GM21528 (cell line): ENCODE measurements around the gene DENND2C.
"Not testable (repeated sequence)": the region's sequence is repeated elsewhere in the genome, so short reads cannot be mapped to it uniquely, and the experiment has no call there.

Source experiments
- ATAC-seq: cut with Tn5 transposase; IDR thresholded peaks from one replicate; pipeline ENCODE4 v1.9.1; 2021; ENCODE audit warnings: mild to moderate bottlenecking, moderate library complexity; ENCODE audit not compliant: unreplicated experiment, low FRiP score

Gene DENND2C

DNA sequence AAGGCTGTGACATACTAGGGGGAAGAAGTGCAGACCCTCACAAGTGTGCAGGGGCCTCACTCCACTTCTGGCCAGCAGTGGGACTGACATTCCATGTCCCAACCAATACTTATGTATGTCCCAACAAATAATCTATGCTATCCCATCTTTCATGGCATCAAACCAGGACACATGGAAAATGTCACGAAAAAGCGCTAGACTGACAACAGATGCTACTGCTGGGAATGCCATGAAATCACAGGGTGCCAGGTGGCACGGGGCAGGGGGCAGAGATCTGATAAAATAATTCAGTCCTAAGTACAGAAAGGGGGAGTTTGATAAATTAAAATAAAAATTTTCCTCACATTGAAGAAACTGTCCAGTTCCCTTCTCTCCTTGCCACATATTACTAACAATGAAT is 60.8 kb downstream of the DENND2C start:
- ATAC-seq, result no peak

DNA sequence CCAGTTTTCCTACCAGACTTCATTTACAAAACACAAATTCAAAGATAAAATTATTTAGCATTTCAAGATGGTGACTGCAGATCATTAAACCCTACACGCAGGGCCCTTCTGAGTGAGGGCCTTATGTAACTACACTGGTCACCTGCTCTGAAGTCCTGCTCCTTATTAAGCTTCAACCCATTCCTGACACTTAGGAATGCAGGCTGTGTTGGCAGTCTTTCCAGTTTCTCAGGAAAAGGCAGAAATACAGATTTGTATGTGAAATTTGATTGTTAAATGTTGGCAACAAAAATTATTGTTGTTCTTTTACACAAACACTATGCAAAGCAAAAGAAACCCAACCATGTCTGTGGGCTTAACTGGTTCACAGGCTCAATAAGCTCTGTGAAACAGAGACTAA is 62.6 kb downstream of the DENND2C start:
- ATAC-seq, result no peak

DNA sequence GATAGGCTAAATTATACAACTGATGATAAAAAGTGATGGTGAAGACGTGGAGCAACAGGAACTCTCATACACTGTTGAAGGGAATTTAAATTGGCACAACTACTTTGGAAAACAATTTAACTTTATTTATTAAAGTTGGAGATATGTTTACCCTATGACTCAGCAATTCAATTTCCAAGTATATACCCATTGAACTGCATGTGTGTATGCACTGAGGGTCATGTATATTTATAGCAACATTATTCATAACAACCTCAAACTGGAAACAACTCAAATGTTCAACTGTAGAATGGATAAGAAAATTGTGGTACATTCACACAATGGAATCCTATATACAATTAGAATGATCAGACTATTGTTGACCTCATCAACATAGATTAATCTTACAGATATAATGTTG is 71.9 kb downstream of the DENND2C start:
- no peak for ATAC-seq

DNA sequence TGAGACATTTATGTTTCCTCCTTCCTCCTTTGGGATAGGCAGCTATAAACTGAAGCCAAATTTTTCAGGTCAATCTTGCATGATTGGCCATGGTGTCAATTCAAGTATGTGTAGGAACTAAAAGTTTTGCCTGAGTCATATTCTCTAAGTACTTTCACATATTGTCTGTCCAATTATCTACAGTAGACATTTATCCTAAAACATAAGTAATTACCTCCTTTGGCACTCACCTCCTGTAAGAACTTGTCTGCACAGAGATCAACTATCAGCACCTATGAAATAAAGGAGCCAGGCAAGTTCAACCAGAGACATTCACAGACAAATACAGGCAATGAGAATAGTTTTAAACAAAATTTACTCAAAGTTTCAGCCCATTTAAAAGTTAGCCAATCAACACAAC is 74.2 kb downstream of the DENND2C start:
- no peak for ATAC-seq

DNA sequence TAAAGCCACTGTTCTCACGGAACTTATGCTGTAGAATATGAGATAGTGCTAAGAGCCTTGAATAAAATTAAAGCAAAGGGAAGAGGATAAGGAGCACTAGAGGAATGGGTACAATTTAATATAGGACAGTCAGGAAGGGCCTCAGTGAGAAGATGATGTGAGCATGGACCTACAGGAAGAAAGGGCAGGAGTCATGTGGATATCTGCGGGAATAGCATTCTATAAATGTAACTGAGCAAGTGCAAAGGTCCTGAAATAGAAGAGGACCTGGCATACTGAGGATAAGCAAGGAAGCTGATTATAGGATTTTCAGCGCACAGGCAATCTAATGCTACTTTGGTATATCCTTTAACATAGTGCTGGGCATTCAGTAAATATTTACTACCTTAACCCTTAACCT is 75.8 kb downstream of the DENND2C start:
- no peak for ATAC-seq

DNA sequence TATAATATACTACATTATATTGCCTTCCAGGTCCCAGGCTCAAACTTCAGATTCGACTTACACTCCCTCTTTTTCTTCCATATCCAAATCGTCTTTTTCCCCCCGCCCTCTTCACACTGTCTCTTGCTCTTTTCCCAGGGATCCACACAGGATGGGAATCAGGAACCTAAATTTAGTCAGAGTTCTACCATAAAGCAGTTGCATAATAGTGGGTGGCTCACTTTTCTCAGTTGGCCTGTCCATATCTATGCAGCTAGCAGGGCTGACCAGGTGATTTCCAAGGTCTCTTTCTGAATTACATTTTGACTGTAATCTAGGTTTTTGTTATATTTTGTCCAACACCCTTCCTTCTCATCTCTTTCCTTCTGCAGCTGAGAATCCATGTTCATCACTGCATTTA is 80.7 kb downstream of the DENND2C start:
- no peak for ATAC-seq

DNA sequence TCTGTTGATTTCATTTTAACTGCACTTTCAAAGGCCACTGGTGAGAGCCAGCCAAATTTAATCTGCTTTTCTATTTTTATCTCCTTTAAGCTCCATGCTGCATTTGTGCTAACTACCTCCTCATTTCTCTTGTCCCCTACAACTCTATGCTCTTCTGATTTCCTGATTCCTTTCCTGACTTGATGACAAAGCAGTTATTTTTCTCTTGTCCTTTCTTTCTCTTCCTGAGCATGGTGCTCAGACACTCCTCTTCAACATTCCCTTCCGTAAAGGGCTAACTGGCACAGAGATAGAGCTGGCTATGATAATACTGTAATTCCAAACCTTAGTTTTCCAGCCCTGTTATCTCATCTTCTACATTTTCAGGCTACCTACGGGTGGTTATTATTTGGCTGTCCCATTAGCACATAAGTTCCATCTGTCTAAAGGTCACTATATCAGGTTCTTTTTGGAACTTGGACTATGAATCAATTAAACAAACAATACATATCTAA is 81.6 kb downstream of the DENND2C start:
- ATAC-seq, result no peak

DNA sequence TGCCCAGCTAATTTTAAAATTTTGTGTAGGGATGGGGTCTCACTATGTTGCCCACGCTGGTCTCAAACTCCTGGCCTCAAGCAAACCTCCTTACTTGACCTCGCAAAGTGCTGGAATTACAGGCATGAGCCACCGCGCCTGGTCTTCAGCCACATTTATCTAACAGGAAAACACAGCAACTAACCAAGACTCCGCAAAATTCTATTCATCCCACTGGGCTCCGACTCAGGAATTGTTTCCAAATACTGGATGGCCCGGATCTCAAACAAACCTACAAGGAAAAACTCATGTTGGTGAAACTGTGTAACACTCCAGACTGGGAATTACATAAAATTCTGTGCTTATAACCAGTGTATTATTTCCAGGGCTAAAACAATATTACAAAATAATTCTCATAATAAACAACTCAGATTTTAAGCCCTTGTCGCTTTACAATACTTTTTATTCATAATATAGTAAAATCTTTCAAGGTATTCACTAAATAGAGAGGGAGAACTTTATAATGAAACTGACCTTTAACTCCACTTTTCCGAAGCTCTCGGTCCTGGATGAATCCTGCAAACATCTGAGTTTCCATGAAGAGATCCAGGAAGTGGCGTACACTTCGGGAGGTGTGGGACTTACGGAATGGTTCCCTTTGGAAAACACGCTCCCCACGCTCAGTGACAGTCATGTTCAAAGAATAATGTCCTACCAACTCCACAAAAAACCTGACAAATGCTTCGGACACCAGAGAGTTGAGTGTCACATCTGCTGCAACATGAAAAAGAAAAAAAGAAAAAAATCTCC is 82.5 kb downstream of the DENND2C start:
- ATAC-seq, result no peak

DNA sequence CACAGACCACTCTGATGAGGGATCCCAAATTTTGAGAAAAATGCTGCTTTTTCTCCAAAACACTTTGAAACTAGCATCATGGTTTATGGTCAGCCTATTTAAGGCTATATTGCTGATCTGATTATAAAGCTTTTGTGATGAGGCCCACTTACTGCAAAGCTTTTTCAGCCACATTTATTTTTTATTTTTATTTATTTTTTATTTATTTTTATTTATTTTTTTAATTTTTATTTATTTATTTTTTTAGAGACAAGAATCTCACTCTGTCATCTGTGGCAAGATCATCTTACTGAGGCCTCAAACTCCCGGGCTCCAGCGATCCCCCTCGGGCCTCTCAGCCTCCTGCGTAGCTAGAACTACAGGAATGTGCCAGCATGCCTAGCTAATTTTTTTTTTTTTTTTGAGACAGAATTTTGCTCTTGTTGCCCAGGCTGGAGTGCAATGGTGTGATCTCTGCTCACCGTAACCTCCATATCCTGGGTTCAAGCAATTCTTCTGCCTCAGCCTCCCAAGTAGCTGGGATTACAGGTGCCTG is 83.3 kb downstream of the DENND2C start:
- no peak for ATAC-seq

DNA sequence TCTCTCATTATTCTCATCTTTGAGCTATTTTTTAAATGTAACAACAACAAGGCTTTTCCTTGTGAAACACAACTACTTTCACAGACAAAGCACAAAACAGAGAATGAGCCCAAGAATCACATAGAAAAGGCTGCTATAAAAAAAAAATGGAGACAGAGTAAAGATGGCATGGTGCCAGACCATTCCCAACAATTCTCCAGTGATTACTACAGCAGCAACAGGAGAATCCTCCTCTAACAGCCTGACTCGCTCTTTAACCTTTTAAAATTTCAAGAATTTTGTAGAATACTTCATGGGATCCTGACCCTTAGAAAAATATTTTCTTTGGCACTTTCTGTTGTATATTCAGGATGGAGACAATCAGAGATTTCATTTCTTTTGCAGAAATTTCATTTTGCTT is 84.6 kb downstream of the DENND2C start:
- ATAC-seq, result no peak

DNA sequence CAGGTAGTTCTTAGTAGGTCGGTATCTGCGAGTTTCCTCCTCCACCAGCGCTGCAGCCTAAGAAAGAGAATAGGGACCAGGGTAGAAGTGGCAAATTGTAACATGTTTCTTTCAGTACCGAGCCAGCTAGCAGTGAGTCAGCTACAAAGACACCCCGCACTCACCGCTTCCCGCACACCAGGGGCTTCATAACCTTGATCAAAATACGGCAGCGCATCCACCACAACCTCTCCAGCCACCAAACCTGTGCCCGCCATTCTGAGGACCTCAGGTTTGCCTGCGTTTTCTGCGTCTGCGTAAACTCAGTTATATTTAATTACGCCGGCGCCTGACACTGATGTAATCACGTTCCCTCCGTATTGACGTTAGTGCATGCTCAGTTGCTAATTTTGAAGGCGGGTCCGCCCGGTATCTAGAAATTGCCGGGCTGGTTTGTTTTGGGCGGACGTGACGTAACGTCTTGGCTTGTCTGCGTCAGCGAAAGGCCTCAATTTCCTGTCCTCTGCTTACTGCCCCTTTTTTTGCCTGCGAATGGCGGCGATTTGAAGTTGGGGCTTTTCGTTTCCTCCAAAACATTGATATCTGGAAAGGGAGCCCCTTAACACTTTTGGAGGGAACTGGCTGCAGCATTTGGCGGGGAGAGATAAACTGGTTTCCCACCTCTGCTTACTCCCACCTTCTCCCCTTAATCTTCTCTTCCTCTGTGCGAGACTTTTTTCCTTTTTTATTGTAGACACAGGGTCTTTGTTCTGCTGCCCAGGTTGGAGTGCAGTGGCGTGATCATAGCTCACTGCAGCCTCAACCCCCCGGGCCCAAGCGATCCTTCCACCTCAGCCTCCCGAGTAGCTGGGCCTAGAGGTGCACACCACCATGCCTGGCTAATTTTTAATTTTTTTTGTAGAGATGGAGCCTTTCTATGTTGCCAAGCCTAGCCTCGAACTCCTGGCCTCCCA is 88.2 kb downstream of the DENND2C start, which contains the start of gene BCAS2:
Gene BCAS2 (minus strand): TSS at position 281 of the 953 bp plus-strand sequence. CDS start 24 bp downstream, at position 257.
- peak; percentile 99 for ATAC-seq

DNA sequence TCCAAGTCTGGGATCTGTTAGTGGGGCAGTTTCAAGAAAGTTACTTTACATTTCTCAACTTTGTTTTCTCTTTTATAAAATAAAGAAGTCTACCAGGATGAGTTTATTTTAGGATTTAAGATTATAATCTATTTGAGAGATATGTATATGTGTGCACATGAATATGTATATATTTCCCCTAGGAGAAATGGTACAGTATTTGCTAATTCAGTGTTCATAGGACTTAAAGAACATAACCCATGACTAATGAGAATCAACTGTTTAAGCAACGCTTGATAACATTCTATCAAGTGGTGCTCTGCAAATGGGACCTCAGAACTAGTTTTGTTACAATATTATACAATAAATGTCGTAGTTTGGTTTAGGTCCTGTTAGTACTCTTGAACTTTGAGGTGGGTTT is 95.5 kb downstream of the DENND2C start:
- ATAC-seq, result no peak

DNA sequence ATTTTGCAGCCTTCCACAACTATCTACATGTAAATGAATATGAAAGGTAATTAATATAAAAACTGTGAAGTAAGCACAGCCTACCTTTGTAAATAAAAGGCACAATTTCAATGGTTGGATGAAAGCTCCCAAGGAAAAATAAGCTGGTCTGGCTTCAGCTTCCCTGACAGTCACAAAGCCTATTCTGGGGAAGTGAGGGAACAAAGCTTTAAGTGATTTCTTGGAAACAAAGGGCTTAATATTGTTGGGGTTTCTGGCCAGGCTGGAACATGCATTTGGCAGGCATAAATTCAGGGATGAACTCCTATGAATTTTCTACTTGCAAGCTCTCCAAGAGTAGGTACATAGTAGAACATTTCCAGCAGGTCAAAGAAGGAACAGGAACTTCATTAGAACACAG is 105.7 kb downstream of the DENND2C start:
- ATAC-seq, result no peak

DNA sequence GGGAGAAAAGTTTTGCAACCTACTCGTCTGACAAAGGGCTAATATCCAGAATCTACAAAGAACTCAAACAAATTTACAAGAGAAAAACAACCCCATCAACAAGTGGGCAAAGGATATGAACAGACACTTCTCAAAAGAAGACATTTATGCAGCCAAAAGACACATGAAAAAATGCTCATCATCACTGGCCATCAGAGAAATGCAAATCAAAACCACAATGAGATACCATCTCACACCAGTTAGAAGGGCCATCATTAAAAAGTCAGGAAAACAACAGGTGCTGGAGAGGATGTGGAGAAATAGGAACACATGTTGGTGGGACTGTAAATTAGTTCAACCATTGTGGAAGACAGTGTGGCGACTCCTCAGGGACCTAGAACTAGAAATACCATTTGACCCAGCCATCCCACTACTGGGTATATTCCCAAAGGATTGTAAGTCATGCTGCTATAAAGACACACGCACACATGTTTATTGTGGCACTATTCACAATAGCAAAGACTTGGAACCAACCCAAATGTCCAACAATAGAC is 106.8 kb downstream of the DENND2C start:
- not testable (repeated sequence) for ATAC-seq

DNA sequence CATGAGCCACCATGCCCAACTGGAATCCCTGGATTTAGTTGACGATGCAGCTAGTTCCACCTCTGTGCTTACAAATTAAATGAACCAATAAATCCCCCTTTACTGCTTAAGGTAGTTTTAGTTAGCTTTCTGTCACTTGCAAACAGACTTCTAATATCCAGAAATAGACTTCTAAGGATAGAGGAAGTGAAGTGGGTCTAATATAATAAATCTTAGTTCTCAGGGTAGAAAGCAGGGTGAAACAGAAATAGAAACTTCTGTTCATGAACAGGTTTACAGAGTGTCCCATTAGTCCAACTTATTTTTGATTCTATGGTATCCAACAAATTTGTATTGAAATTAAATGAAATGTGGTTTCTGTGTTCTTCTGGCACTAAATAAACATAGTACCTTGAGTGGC is 108.5 kb downstream of the DENND2C start:
- ATAC-seq, result no peak

DNA sequence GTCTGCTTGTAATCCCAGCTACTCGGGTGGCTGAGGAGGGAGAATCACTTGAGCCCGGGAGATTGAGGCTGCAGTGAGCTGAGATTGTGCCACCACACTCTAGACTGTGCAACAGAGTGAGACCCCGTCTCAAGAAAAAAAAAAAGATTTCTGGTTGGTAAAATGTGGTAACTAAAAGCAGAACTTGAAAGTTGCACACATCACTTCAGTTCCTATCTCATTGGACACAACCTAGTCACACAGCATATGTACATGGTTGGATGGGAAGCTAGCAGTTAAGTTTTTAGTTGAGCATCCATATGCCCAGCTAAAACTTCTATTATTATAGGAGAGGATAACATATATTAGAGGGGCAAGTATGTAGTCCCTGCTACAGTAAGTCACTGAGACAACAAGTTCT is 110.5 kb downstream of the DENND2C start:
- no peak for ATAC-seq

DNA sequence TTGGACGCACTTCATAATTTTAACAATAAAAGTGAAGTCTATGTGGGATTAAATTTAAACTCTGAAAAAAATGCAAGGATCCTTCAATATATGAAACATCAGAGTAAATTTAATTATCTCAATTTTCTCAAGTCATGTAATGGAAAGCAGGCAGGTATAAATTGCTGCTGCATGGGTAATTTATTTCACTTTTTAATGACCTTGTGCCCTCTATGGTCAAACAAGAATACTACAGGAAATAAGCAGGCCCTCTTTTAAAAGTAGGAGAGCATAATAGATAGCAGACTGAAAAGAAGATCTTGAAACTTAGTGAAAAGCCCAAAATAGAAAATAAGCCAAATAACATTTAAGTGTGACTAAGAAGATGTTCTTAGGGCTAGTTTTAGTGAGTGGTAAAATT is 111.3 kb downstream of the DENND2C start:
- no peak for ATAC-seq

DNA sequence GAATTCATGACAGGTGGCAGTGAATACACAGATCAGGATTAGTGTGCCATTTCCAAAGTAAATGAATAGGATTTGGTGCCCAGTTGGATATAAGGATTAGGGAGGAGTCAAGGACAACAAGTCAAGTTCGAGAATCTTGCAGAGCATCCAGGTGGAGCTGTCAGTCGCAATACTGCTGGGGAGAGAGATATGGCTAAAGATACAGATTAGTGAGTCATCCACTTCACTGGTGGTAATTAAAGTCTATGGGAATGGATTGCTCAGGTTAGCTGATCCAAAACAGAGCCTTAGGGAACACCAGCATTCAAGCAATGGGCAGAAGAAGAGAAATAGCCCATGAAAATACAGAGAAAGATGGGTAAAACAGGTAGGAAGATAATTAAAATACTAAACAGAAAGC is 115.3 kb downstream of the DENND2C start:
- no peak for ATAC-seq

DNA sequence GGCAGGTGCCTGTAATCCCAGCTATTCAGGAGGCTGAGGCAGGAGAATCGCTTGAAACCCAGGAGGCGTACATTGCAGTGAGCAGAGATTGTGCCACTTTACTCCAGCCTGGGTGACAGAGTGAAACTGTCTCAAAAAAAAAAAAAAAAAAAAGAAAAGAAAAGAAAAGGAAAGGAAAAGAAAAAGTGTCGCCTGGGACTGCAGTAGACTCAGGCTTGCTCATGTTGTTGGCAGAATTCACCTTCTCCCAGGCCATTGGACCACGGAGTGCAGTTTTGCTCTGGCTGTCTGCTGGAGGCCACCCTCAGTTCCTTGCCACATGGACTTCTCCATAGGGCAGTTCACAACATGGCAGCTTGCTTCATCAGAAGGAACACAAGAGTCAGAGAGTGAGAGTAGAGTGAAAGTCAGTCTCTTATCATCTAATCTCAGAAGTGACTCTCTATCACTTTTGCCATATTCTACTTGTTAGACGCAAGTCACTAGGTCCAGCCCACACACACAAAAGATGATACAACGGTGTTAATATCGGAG is 117.7 kb downstream of the DENND2C start:
- no peak for ATAC-seq

DNA sequence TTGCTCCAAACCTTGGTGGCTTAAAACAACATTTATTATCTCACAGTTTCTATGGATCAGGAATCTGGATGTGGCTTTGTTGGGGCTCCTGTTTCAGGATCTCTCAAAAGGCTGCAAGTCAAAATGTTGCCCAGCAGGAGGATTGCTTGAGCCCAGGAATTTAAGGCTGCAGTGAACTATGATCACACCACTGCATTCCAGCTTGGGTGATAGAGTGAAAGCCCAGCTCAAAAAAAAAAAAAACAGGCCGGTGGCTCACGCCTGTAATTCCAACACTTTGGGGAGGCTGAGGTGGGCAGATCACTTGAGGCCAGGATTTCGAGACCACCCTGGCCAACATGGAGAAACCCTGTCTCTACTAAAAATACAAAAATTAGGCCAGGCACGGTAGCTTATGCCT is 118.4 kb downstream of the DENND2C start:
- no peak for ATAC-seq

DNA sequence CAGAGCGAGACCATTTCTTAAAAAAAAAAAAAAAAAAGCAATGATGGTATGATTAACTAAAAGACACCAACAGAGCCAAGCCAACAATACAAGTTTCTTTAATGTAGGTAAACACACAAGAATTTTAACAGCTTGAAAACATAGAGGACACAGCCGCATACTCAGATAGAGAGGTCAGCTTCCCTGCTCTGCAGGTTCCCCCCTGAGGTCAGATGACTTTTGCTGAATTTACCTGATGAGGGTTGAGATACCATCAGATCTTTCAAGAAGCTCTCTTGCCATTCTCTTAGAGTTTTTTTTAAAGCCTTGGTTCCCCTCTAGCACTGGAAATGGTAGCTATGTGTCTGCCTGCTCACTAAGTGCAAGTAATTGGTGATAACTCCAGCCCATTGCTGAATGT is 119.5 kb downstream of the DENND2C start:
- no peak for ATAC-seq
